Measurements from ENCODE around the gene PEX10. TPM values are rescaled to one million over a fixed set of nuclear protein-coding genes. Genes with fewer than 3 reads are reported as not detected.

PEX10 gene
- polyA plus RNA-seq, 2 donors, result 19.7 to 21.1 TPM

DNA sequence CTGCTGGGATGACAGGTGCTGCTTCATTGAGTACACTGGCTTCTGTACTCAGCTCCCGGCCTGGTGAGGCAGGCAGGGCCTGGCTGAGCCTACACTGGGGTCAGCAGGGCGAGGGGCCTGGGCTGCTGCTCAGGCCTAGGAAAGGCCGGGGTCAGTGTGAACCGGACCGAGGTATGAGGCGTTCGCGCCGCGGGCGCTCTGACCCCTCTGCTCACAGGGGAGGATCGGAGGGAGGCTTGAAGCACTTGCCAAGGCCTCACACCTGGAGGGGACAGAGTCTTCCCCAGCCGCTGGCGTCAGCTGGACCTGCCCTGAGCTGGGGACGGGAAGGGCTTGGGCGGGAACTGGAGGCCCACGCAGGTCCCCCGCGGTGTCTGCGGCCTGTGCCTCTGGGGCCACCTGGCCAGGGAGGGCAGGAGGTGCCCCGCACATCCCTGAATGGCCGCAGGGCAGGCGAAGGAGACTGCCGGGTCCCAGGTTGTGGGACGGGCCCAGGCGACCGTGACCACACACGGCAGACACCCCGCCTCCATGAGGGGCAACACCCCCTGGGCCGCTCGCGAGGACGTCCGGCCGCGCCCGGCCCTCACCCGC, 466 bp downstream of the PEX10 start:
- Histone ChIP-seq H3K9me3 (ENCODE audit: control insufficient read depth in 2 of 2, insufficient read depth in 1 of 2, low read depth in 1 of 2, low read length in 1 of 2) (no peaks in the 10 kb centered on the region), H3K27me3 (ENCODE audit: control insufficient read depth in 1 of 2, insufficient read depth in 2 of 2, low read length in 2 of 2) (no peaks in the 10 kb centered on the region), H3K4me1 (ENCODE audit: control insufficient read depth in 2 of 2, insufficient read depth in 2 of 2, low read length in 1 of 2) (peaks cover 5 to 25% of the 10 kb centered on the region in 2 donors), H3K27ac (ENCODE audit: low read depth in 2 of 2, low read length in 1 of 2) (peak overlapping the region; percentile 64 to 82), H3K36me3 (ENCODE audit: control insufficient read depth in 2 of 2, insufficient read depth in 2 of 2, low read length in 1 of 2) (peaks cover 0 to 15% of the 10 kb centered on the region in 2 donors), H3K4me3 (ENCODE audit: low read depth in 1 of 2, low read length in 2 of 2) (peak overlapping the region; percentile 90 to 94)
- WGBS, 2 donors, result 5 to 6% methylated on average over 32 to 38 of the region's 38 CpGs

DNA sequence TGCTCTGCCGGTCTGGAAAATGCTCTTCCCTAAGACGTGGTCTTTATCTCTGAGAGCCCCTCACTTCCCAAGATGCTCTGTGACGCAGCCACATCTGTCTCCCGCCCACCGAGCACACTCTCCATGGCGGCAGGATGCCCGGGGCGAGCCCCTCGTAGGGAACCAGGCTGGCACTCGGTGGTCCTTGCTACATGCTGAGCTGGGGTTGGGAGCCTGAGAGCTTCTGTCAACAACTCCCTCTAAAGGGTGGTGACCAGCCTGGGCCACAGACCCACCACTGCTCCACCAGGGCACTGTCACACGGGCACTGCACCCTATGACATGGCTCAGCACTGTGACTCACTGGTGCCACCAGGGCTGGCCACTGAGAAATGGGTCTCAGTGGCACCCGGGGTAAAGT, 2.6 kb downstream of the PEX10 start:
- Histone ChIP-seq H3K4me1 (ENCODE audit: control insufficient read depth in 2 of 2, insufficient read depth in 2 of 2, low read length in 1 of 2) (peaks cover 2 to 11% of the 10 kb centered on the region in 2 donors), H3K27me3 (ENCODE audit: control insufficient read depth in 1 of 2, insufficient read depth in 2 of 2, low read length in 2 of 2) (no peaks in the 10 kb centered on the region), H3K9me3 (ENCODE audit: control insufficient read depth in 2 of 2, insufficient read depth in 1 of 2, low read depth in 1 of 2, low read length in 1 of 2) (no peaks in the 10 kb centered on the region), H3K4me3 (ENCODE audit: low read depth in 1 of 2, low read length in 2 of 2) (no peak overlapping the region), H3K36me3 (ENCODE audit: control insufficient read depth in 2 of 2, insufficient read depth in 2 of 2, low read length in 1 of 2) (peaks cover 4 to 35% of the 10 kb centered on the region in 2 donors), H3K27ac (ENCODE audit: low read depth in 2 of 2, low read length in 1 of 2) (no peak overlapping the region)
- WGBS, 2 donors, result 90 to 91% methylated on average over 12 of the region's 12 CpGs

DNA sequence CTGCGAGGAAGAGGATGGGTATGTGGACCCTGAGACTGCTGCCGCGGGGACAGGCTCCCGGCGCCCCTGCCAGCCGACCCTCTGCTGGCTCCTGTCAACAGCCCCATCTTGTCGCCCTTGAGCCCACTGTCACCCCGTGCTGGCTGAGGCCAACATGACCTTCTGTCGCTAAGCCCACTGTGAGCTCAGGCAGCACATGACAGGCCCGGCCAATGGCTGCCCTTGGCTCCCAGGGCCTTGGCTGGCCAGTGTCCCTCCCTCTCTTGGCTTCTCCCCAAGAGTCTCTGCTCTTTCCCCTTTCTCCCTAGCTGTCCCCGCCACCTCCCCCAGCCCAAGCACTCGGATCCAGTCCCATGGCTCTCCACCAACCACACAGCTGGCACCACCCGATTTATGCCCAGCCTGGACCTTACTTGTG, 3.5 kb downstream of the PEX10 start:
- Histone ChIP-seq H3K4me3 (ENCODE audit: low read depth in 1 of 2, low read length in 2 of 2) (no peak overlapping the region), H3K27ac (ENCODE audit: low read depth in 2 of 2, low read length in 1 of 2) (no peak overlapping the region), H3K9me3 (ENCODE audit: control insufficient read depth in 2 of 2, insufficient read depth in 1 of 2, low read depth in 1 of 2, low read length in 1 of 2) (no peaks in the 10 kb centered on the region), H3K27me3 (ENCODE audit: control insufficient read depth in 1 of 2, insufficient read depth in 2 of 2, low read length in 2 of 2) (no peaks in the 10 kb centered on the region), H3K36me3 (ENCODE audit: control insufficient read depth in 2 of 2, insufficient read depth in 2 of 2, low read length in 1 of 2) (peaks cover 4 to 44% of the 10 kb centered on the region in 2 donors), H3K4me1 (ENCODE audit: control insufficient read depth in 2 of 2, insufficient read depth in 2 of 2, low read length in 1 of 2) (peaks cover 0 to 7% of the 10 kb centered on the region in 2 donors)
- 86% methylated on average over 13 of the region's 13 CpGs for WGBS, 2 donors

DNA sequence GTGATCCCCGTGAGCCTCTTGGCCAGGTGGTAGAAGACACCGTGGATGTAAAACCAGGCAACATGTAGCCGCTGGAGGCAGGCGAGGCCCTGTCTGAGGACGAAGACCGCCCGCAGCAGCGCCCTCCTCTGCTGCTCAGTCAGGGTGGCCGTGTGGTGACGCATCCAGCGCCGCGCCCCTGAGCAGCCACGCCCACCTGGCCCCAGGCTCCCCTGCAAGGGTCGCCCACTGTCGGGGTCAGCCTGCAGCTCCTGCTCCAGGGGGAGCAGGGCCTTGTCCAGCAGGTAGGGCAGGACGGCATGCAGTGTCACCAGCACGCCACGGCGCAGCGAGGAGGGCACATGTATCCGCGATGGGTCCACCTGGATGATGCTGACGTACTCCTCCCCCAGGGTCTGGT, 3.9 kb downstream of the PEX10 start:
- H3K27ac ChIP-seq (ENCODE audit: low read depth in 2 of 2, low read length in 1 of 2), result no peak overlapping the region
- H3K36me3 ChIP-seq (ENCODE audit: control insufficient read depth in 2 of 2, insufficient read depth in 2 of 2, low read length in 1 of 2), result peaks cover 4 to 47% of the 10 kb centered on the region in 2 donors
- no peaks in the 10 kb centered on the region for H3K9me3 ChIP-seq (ENCODE audit: control insufficient read depth in 2 of 2, insufficient read depth in 1 of 2, low read depth in 1 of 2, low read length in 1 of 2)
- H3K4me3 ChIP-seq (ENCODE audit: low read depth in 1 of 2, low read length in 2 of 2), result no peak overlapping the region
- peaks cover 0 to 4% of the 10 kb centered on the region in 2 donors for H3K4me1 ChIP-seq (ENCODE audit: control insufficient read depth in 2 of 2, insufficient read depth in 2 of 2, low read length in 1 of 2)
- 88 to 94% methylated on average over 20 to 24 of the region's 24 CpGs for WGBS, 2 donors
- no peaks in the 10 kb centered on the region for H3K27me3 ChIP-seq (ENCODE audit: control insufficient read depth in 1 of 2, insufficient read depth in 2 of 2, low read length in 2 of 2)

DNA sequence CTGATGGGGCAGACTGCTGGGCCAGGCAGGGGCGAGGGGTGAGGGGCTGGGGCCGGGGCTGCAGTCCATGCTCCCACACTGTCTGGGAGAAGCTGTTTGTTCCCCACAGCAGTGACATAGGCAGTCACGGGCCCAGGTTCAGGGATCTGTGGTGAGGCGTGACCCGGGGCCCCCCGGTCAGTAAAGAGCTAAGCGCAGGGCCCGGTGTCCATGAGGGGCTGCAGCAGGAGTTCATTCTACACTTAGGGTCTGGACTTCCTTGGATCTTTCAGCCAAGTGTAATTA, 4.4 kb downstream of the PEX10 start:
- H3K4me3 ChIP-seq (ENCODE audit: low read depth in 1 of 2, low read length in 2 of 2), result no peak overlapping the region
- no peaks in the 10 kb centered on the region for H3K4me1 ChIP-seq (ENCODE audit: control insufficient read depth in 2 of 2, insufficient read depth in 2 of 2, low read length in 1 of 2)
- no peaks in the 10 kb centered on the region for H3K9me3 ChIP-seq (ENCODE audit: control insufficient read depth in 2 of 2, insufficient read depth in 1 of 2, low read depth in 1 of 2, low read length in 1 of 2)
- WGBS, 2 donors, result 94 to 95% methylated on average over 6 to 8 of the region's 8 CpGs
- no peaks in the 10 kb centered on the region for H3K27me3 ChIP-seq (ENCODE audit: control insufficient read depth in 1 of 2, insufficient read depth in 2 of 2, low read length in 2 of 2)
- H3K27ac ChIP-seq (ENCODE audit: low read depth in 2 of 2, low read length in 1 of 2), result no peak overlapping the region
- H3K36me3 ChIP-seq (ENCODE audit: control insufficient read depth in 2 of 2, insufficient read depth in 2 of 2, low read length in 1 of 2), result peaks cover 6 to 50% of the 10 kb centered on the region in 2 donors

DNA sequence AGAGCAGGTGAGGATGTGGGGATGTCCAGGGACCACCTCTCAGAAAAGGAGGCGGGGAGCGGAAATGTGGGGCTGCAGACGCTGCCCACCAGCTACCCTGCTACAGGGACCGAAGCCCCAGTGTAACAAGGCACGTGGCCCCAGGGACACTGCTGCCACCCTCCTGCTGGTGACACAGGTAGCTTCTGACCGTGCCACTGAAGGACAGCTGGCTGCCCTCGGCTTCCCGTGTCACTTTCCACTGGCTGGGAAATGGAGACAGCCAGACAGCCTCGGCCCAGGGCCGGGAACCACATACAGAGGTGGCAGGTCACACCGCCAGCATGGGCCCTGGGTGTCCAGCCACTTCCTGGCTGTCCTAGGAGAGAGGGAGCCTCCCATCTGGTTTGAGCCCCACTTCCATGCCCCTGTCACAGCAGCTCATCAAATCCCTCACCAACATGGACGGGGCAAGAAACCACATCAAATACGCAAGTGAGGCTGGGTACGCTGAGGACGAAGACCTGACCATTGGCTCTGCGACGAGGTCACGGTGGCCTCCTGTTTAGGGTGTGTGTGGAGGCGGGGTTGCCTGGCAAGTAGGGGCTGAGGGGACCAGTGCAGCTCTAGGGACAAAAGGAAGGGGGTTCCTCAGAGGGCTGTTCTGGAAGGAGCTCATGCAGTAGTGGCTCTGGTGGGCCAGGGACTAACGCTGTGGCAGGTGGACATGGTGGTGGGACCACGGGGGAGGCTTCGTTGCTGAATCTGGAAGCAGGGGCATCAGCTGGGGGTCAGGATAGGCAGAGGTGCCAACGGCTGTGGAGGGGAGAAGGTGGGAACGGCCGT, 5.0 kb downstream of the PEX10 start:
- Histone ChIP-seq H3K9me3 (ENCODE audit: control insufficient read depth in 2 of 2, insufficient read depth in 1 of 2, low read depth in 1 of 2, low read length in 1 of 2) (no peaks in the 10 kb centered on the region), H3K27ac (ENCODE audit: low read depth in 2 of 2, low read length in 1 of 2) (no peak overlapping the region), H3K4me1 (ENCODE audit: control insufficient read depth in 2 of 2, insufficient read depth in 2 of 2, low read length in 1 of 2) (no peaks in the 10 kb centered on the region), H3K4me3 (ENCODE audit: low read depth in 1 of 2, low read length in 2 of 2) (no peak overlapping the region), H3K36me3 (ENCODE audit: control insufficient read depth in 2 of 2, insufficient read depth in 2 of 2, low read length in 1 of 2) (peaks cover 11 to 56% of the 10 kb centered on the region in 2 donors), H3K27me3 (ENCODE audit: control insufficient read depth in 1 of 2, insufficient read depth in 2 of 2, low read length in 2 of 2) (no peaks in the 10 kb centered on the region)
- 83 to 86% methylated on average over 24 to 25 of the region's 25 CpGs for WGBS, 2 donors

DNA sequence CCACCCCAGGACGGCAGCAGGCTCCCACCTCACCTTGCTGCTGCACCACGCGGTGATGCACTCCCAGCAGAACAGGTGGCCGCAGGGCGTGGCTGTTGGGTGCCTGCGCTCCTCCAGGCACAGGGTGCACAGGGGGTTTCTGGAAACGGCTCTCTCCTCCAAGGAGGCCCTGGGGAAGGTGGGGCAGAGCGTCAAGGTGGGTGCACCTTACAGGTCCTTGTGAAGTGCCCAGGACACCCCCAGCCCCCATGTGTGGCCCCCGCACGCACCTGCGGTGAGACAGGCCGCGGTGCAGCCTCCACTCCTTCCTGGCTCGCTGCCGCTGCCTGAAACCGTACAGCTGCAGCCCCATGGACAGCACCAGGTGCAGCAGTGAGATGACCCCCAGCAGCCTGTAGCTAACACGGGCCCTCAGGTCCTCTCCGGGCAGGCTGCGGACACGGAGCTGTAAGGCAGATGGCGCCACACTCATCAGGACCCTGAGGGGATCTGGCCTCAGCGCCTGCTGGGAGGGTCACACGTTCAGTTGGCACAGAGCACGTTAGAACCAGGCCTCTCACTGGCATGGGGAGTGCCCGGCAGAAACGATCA, 5.8 kb downstream of the PEX10 start:
- H3K9me3 ChIP-seq (ENCODE audit: control insufficient read depth in 2 of 2, insufficient read depth in 1 of 2, low read depth in 1 of 2, low read length in 1 of 2), result no peaks in the 10 kb centered on the region
- no peaks in the 10 kb centered on the region for H3K27me3 ChIP-seq (ENCODE audit: control insufficient read depth in 1 of 2, insufficient read depth in 2 of 2, low read length in 2 of 2)
- no peak overlapping the region for H3K27ac ChIP-seq (ENCODE audit: low read depth in 2 of 2, low read length in 1 of 2)
- H3K4me1 ChIP-seq (ENCODE audit: control insufficient read depth in 2 of 2, insufficient read depth in 2 of 2, low read length in 1 of 2), result no peaks in the 10 kb centered on the region
- no peak overlapping the region for H3K4me3 ChIP-seq (ENCODE audit: low read depth in 1 of 2, low read length in 2 of 2)
- H3K36me3 ChIP-seq (ENCODE audit: control insufficient read depth in 2 of 2, insufficient read depth in 2 of 2, low read length in 1 of 2), result peaks cover 17 to 64% of the 10 kb centered on the region in 2 donors
- WGBS, 2 donors, result 75 to 80% methylated on average over 26 of the region's 26 CpGs

DNA sequence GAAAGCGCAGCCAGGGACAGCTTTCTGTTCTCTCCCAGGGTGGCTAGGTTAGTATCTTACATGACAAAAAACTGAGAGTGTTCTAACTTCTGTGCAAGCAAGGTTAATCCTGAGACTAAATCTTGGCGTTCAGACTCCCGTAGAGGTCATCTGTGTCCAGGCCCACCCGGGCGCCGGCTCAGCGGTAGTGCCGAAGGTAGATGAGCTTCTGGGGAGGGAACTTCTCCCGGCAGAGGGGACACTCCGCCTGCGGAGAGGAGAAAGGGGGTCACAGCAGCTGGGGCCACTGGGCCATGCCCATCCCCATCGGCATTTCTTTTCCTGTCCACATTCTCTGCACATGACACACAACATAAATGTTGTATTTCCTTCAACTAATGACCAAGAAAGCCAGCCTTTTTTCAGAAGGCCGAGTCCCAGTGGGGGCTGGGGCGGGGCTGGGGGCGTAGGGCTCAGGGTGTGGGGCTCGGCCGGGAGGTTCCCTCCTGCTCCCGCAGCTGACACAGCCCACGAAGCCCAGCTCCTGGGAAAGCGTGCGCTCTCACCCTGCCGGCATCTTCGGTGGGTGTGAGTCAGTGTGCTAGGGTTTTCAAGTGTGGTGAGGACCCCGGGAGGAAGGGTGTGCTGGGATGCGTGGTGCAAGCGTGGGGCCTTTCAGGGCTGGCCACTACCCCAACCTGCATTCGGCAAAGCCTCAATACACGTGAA, 6.6 kb downstream of the PEX10 start:
- 73 to 80% methylated on average over 26 to 28 of the region's 28 CpGs for WGBS, 2 donors
- Histone ChIP-seq H3K4me3 (ENCODE audit: low read depth in 1 of 2, low read length in 2 of 2) (no peak overlapping the region), H3K4me1 (ENCODE audit: control insufficient read depth in 2 of 2, insufficient read depth in 2 of 2, low read length in 1 of 2) (no peaks in the 10 kb centered on the region), H3K9me3 (ENCODE audit: control insufficient read depth in 2 of 2, insufficient read depth in 1 of 2, low read depth in 1 of 2, low read length in 1 of 2) (no peaks in the 10 kb centered on the region), H3K27ac (ENCODE audit: low read depth in 2 of 2, low read length in 1 of 2) (no peak overlapping the region), H3K27me3 (ENCODE audit: control insufficient read depth in 1 of 2, insufficient read depth in 2 of 2, low read length in 2 of 2) (no peaks in the 10 kb centered on the region), H3K36me3 (ENCODE audit: control insufficient read depth in 2 of 2, insufficient read depth in 2 of 2, low read length in 1 of 2) (peaks cover 17 to 67% of the 10 kb centered on the region in 2 donors)

DNA sequence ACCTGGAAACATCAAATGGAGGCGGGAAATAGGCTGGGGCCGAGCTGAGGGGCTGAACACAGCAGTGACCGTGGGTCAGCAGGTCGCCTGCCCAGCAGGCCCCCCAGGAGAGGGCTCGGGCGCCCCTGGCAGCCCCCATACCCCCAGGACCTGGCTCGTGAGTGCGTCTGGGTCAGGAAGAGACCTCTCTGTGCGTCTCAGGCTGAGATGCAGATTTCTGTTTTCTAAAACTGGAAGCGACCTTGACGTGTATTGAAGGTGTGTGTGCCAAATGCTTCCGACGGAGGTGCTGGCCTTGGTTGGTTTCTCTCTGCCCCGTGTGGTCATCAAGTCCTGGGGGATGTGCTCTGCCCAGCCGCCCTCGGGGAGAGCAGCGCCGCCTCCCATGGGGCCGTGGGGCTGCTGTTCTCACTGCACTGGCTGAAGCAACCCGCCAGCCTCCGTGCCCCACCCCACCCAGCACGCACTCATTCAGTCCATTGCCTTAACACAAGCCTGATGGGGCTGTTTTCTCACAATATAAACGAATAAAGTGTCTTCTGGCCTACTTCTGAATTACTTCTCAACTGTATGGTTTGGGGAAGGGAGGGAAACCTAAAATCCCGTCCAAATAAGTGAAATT, 7.4 kb downstream of the PEX10 start:
- H3K4me1 ChIP-seq (ENCODE audit: control insufficient read depth in 2 of 2, insufficient read depth in 2 of 2, low read length in 1 of 2), result no peaks in the 10 kb centered on the region
- H3K36me3 ChIP-seq (ENCODE audit: control insufficient read depth in 2 of 2, insufficient read depth in 2 of 2, low read length in 1 of 2), result peaks cover 17 to 73% of the 10 kb centered on the region in 2 donors
- H3K9me3 ChIP-seq (ENCODE audit: control insufficient read depth in 2 of 2, insufficient read depth in 1 of 2, low read depth in 1 of 2, low read length in 1 of 2), result no peaks in the 10 kb centered on the region
- WGBS, 2 donors, result 82% methylated on average over 24 of the region's 24 CpGs
- no peaks in the 10 kb centered on the region for H3K27me3 ChIP-seq (ENCODE audit: control insufficient read depth in 1 of 2, insufficient read depth in 2 of 2, low read length in 2 of 2)
- peak overlapping the region in 1 of 2 donors; percentile 36 for H3K27ac ChIP-seq (ENCODE audit: low read depth in 2 of 2, low read length in 1 of 2)
- H3K4me3 ChIP-seq (ENCODE audit: low read depth in 1 of 2, low read length in 2 of 2), result no peak overlapping the region

Data from esophagus (tissue), 2 donors.